Measurements from ENCODE around the gene UQCC3.

GRCh38 chr11:62678770-62679696 lies 7.6 kb downstream of the UQCC3 start, which contains the start of gene UBXN1:
- TF ChIP-seq, protein P1, sequence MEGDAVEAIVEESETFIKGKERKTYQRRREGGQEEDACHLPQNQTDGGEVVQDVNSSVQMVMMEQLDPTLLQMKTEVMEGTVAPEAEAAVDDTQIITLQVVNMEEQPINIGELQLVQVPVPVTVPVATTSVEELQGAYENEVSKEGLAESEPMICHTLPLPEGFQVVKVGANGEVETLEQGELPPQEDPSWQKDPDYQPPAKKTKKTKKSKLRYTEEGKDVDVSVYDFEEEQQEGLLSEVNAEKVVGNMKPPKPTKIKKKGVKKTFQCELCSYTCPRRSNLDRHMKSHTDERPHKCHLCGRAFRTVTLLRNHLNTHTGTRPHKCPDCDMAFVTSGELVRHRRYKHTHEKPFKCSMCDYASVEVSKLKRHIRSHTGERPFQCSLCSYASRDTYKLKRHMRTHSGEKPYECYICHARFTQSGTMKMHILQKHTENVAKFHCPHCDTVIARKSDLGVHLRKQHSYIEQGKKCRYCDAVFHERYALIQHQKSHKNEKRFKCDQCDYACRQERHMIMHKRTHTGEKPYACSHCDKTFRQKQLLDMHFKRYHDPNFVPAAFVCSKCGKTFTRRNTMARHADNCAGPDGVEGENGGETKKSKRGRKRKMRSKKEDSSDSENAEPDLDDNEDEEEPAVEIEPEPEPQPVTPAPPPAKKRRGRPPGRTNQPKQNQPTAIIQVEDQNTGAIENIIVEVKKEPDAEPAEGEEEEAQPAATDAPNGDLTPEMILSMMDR (IDR thresholded peaks at IDR 0.05; ENCODE audit: low read length): no peak
- no peak for TF ChIP-seq EZH2 (optimal IDR thresholded peaks at IDR 0.05; ENCODE audit: low read depth, low read length)
- no peak for TF ChIP-seq EZH2phosphoT487 (IDR thresholded peaks at IDR 0.05; ENCODE audit: low read length)
